Common myeloid progenitor, CD34-positive (primary cell): ENCODE results near the gene CAPN5.

Experiments used
- CTCF ChIA-PET: fragments of 350-600 bp; sonication (Branson Sonifier 250); formaldehyde crosslinking; loops from one replicate; lab custom pipeline; 2021; ENCODE audit warnings: antibody characterized with exemption; lab: Charles Lee
- POLR2A ChIA-PET: fragments of 350-600 bp; sonication (Branson Sonifier 250); formaldehyde crosslinking; loops from one replicate; lab custom pipeline; 2021; ENCODE audit warnings: antibody characterized with exemption; lab: Charles Lee
- DNase-seq, 3 donors: peaks; one replicate each; pipeline versions ENCODE4 v3.0.0 to v3.0.0-alpha.2; 2013
- H3K27ac ChIP-seq, 2 experiments: 1 replicate in 1 of 2; 2 replicates in 1 of 2; pipeline ENCODE4 v1.7.0; 2013; ENCODE audit warnings: inconsistent platforms in 2 of 2, low read length in 2 of 2, mild to moderate bottlenecking in 2 of 2, low read depth in 1 of 2, moderate library complexity in 1 of 2; ENCODE audit not compliant: severe bottlenecking in 2 of 2, insufficient read depth in 1 of 2, poor library complexity in 1 of 2
- H3K27me3 ChIP-seq, 5 experiments: replicated peaks in 2 of 5; 1 replicate in 3 of 5; 2 replicates in 2 of 5; pipeline versions ENCODE4 v1.6.1 to v1.7.0; 2013; ENCODE audit warnings: low read length in 4 of 5, mild to moderate bottlenecking in 2 of 5, moderate library complexity in 2 of 5, inconsistent platforms in 1 of 5; ENCODE audit not compliant: insufficient read depth in 5 of 5, control insufficient read depth in 4 of 5
- H3K36me3 ChIP-seq, 4 experiments: 1 replicate in 2 of 4; 2 replicates in 2 of 4; pipeline versions ENCODE4 v1.6.1 to v1.7.0; 2013; ENCODE audit warnings: low read length in 3 of 4, control low read depth in 1 of 4, mild to moderate bottlenecking in 1 of 4; ENCODE audit not compliant: control insufficient read depth in 4 of 4, insufficient read depth in 4 of 4
- H3K4me1 ChIP-seq, 4 experiments: 1 replicate in 3 of 4; 2 replicates in 1 of 4; pipeline versions ENCODE4 v1.6.1 to v1.7.1; 2013; ENCODE audit warnings: low read length in 3 of 4, mild to moderate bottlenecking in 3 of 4, control low read depth in 1 of 4, inconsistent platforms in 1 of 4, moderate library complexity in 1 of 4; ENCODE audit not compliant: control insufficient read depth in 4 of 4, insufficient read depth in 4 of 4; ENCODE audit errors: control extremely low read depth in 1 of 4
- H3K4me3 ChIP-seq, 7 experiments: 1 replicate in 4 of 7; 2 replicates in 3 of 7; pipeline versions ENCODE4 v1.5.1 to v1.7.0; 2013; ENCODE audit warnings: mild to moderate bottlenecking in 7 of 7, low read length in 6 of 7, moderate library complexity in 6 of 7, inconsistent platforms in 2 of 7, low read depth in 2 of 7, control low read depth in 1 of 7; ENCODE audit not compliant: insufficient read depth in 4 of 7, control insufficient read depth in 1 of 7; ENCODE audit errors: extremely low read depth in 1 of 7
- H3K9me3 ChIP-seq, 5 experiments: 1 replicate in 4 of 5; 2 replicates in 1 of 5; pipeline versions ENCODE4 v1.6.1 to v1.7.1; 2013; ENCODE audit warnings: low read length in 4 of 5, mild to moderate bottlenecking in 2 of 5, inconsistent platforms in 1 of 5, low read depth in 1 of 5, moderate library complexity in 1 of 5; ENCODE audit not compliant: control insufficient read depth in 4 of 5, insufficient read depth in 2 of 5; ENCODE audit errors: control extremely low read depth in 1 of 5
- WGBS: methylation state at CpG from one replicate; pipeline ENCODE4 v1.1.5; 2013; ENCODE audit not compliant: insufficient coverage; 5-methylcytosine and 5-hydroxymethylcytosine counted together

CAPN5 gene

DNA sequence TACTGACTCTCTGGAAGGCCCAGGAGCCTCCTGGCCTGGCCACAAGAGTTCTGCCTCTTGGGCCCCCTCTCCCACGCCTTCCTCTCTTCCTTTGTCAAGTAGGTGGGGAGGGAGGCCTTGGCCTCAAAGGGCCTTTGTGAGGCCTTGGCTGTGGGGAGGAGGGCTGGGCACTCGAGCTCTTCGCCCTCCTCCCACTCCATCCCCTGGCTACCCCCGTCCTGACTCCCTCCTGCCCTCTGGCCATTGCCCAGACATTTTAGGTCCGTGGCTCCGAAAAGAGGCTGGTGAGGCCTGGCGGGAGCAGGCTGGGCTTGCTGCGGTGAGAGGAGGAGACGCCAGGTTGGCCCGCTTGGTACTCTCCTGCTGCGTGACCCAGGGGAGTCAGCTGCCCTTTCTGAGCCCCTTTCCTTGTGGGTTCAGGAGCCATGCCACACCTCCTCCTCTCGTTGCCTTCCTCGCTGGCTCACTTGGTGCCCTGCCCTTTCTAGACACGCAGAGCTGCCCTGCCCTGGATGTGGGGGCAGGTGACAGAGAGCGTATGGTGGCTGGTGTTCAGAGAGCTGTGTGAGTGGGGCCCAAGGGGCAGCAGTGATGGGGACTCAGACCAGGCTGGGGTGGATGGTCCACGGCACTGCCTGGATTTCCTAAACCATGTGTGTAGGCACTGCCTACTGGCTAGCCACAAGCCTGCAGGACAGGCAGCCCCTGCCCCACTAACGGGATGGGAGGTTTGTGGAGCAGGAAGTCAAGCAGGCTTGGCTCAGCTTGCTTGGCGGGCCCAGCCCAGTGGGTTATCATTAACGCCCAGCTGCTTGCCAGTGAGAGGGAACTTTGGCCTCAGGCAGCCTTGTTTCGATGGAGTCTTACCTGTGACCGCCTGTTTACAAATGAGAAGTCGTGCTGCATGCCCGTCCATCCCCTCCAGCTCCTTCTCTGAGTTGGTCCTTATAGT lies 20.0 kb downstream of the CAPN5 start:
- CTCF ChIA-PET: interaction anchor here (0.9 to 1.8 kb wide), 3 partner anchors 21 to 42 kb away, joined by 3 to 8 read pairs (median 3); no protein-coding TSS in a partner anchor
- Histone ChIP-seq H3K9me3 (no peaks in the 10 kb centered on the region), H3K4me3 (no peak overlapping the region), H3K27me3 (no peaks in the 10 kb centered on the region), H3K36me3 (no peaks in the 10 kb centered on the region), H3K27ac (no peak overlapping the region), H3K4me1 (peaks cover 0 to 22% (median 17%) of the 10 kb centered on the region in 4 experiments)
- POLR2A ChIA-PET: interaction anchor here (1.1 kb wide), 1 partner anchor 54 kb away, joined by 3 read pairs; no protein-coding TSS in a partner anchor
- peak in 2 of 3 donors; percentile 7 to 33 for DNase-seq
- 79% methylated on average over 19 of the region's 23 CpGs for WGBS

- no peak overlapping the region for H3K27ac ChIP-seq
- H3K9me3 ChIP-seq: no peaks in the 10 kb centered on the region
- peaks cover 0 to 12% (median 11%) of the 10 kb centered on the region in 4 experiments for H3K4me1 ChIP-seq
- WGBS: 100% methylated on average over 6 of the region's 9 CpGs
- CTCF ChIA-PET: interaction anchor here (0.9 to 1.8 kb wide), 3 partner anchors 40 to 100 kb away, joined by 3 to 8 read pairs (median 3); no protein-coding TSS in a partner anchor
- POLR2A ChIA-PET: interaction anchor here (1.1 kb wide), 1 partner anchor 53 kb away, joined by 3 read pairs; no protein-coding TSS in a partner anchor
- no peaks in the 10 kb centered on the region for H3K36me3 ChIP-seq
- no peaks in the 10 kb centered on the region for H3K27me3 ChIP-seq
- H3K4me3 ChIP-seq: no peak overlapping the region
- no peak for DNase-seq
These were observed 21.0 kb downstream of the CAPN5 start for GRCh38 chr11:77087723-77088225.

GRCh38 chr11:77088236-77089003 lies 21.6 kb downstream of the CAPN5 start:
- no peaks in the 10 kb centered on the region for H3K36me3 ChIP-seq
- H3K4me1 ChIP-seq: peaks cover 0 to 6% (median 5%) of the 10 kb centered on the region in 4 experiments
- no peaks in the 10 kb centered on the region for H3K27me3 ChIP-seq
- CTCF ChIA-PET: interaction anchor here (0.6 to 5.4 kb wide), 6 partner anchors 15 to 170 kb away, joined by 3 to 67 read pairs (median 6); partner anchors contain the start of genes CAPN5 and OMP
- WGBS: 86% methylated on average over 7 of the region's 11 CpGs
- H3K4me3 ChIP-seq: no peak overlapping the region
- no peaks in the 10 kb centered on the region for H3K9me3 ChIP-seq
- POLR2A ChIA-PET: no interaction called here
- no peak overlapping the region for H3K27ac ChIP-seq
- DNase-seq: no peak

DNA sequence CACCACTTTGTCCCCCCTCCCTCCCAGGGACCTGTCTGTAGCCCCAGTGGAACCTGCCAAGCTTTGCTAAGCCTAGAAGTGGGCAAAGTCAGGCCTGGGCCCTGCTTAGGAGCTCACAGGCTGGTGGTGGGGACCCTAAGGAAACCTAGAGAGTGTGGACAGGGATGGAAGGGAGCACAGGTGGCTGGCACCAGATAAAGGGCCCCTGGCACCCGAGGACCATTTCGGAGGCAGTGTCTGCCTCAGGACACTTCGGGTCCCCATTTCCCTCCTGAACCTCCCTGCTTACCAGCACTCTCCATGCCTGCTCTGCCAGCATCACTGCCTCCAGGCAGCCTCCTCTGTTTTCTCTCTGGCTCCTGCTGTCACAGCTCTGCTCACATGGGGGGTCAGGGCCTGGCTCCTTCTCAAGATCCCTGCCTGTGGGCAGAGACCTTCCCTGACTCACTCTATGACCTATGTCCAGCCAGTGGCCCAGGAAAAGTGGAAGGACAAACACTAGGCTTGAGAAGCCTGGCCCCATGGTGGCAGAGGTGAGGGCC lies 22.3 kb downstream of the CAPN5 start:
- no peak overlapping the region for H3K27ac ChIP-seq
- no peaks in the 10 kb centered on the region for H3K27me3 ChIP-seq
- ChIA-PET CTCF (interaction anchor here (1.2 to 5.4 kb wide), 9 partner anchors 10 to 50 kb away, joined by 3 to 67 read pairs (median 16); partner anchors contain the start of genes CAPN5 and OMP), POLR2A (no interaction called here)
- H3K4me3 ChIP-seq: no peak overlapping the region
- no peaks in the 10 kb centered on the region for H3K36me3 ChIP-seq
- WGBS: 97% methylated on average over 3 of the region's 3 CpGs
- DNase-seq: no peak
- H3K4me1 ChIP-seq: peaks cover 0 to 6% (median 3%) of the 10 kb centered on the region in 4 experiments
- no peaks in the 10 kb centered on the region for H3K9me3 ChIP-seq

DNA sequence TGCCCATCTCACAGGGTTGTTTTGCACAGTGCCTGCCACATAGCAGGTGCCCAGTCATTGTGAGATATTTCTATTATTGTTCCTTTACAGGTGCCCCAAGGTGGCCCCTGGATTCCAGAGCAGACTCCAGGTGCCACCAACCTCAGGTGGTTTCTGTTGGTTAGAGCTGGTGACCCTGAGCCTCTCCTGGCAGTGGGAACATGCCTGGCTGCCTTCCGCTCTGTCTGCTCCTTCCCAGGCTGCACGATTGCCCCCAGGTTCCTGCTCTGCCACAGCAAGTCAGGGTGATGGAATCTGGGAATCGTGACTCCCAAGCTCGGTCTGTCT lies 23.2 kb downstream of the CAPN5 start:
- POLR2A ChIA-PET: no interaction called here
- Histone ChIP-seq H3K9me3 (no peaks in the 10 kb centered on the region), H3K27me3 (no peaks in the 10 kb centered on the region), H3K27ac (no peak overlapping the region), H3K36me3 (no peaks in the 10 kb centered on the region), H3K4me3 (no peak overlapping the region), H3K4me1 (peaks cover 0 to 6% (median 3%) of the 10 kb centered on the region in 4 experiments)
- CTCF ChIA-PET: interaction anchor here (0.9 to 6.0 kb wide), 22 partner anchors 7 to 272 kb away, joined by 3 to 67 read pairs (median 10); partner anchors contain the start of genes CAPN5 and OMP
- DNase-seq: no peak
- WGBS: 96% methylated on average over 3 of the region's 4 CpGs

GRCh38 chr11:77090373-77091111 lies 23.8 kb downstream of the CAPN5 start:
- peaks cover 0 to 6% (median 3%) of the 10 kb centered on the region in 4 experiments for H3K4me1 ChIP-seq
- ChIA-PET CTCF (interaction anchor here (0.9 to 6.0 kb wide), 30 partner anchors 7 to 272 kb away, joined by 3 to 67 read pairs (median 8); partner anchors contain the start of genes CAPN5 and OMP), POLR2A (no interaction called here)
- DNase-seq: no peak
- 49% methylated on average over 12 of the region's 13 CpGs for WGBS
- H3K27ac ChIP-seq: no peak overlapping the region
- no peaks in the 10 kb centered on the region for H3K27me3 ChIP-seq
- H3K4me3 ChIP-seq: no peak overlapping the region
- H3K9me3 ChIP-seq: no peaks in the 10 kb centered on the region
- no peaks in the 10 kb centered on the region for H3K36me3 ChIP-seq
